Measurements from ENCODE around the gene EMC6.
"Not testable (repeated sequence)": the region's sequence is repeated elsewhere in the genome, so short reads cannot be mapped to it uniquely, and the experiment has no call there.

The EMC6 gene

DNA sequence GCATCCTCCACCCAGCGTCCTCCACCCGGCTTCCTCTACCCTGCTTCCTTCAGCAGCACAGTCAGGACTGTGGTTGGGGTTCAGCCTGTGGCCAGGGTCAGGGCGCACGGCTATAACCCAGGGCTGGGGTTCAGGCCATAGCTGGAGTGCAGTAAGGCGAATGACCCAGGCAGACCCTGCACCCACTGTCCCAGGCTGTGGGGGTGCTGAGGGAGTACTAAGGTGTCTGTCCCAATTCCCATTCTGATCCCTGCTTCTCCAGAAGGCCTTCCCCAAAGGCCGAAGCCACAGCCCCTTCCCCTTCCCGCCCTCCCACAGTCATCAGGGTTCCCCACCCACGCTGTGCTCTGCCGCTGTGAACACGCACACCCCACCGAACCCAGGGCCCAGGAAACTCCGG is 12.4 kb downstream of the EMC6 start:
- no peak for DNase-seq (ENCODE audit: low spot score)

- no peak for DNase-seq (ENCODE audit: low spot score)
Observed at GRCh38 chr17:3681565-3681964, 13.0 kb downstream of the EMC6 start.

GRCh38 chr17:3682033-3682432 is 13.4 kb downstream of the EMC6 start:
- no peak for DNase-seq (ENCODE audit: low spot score)

DNA sequence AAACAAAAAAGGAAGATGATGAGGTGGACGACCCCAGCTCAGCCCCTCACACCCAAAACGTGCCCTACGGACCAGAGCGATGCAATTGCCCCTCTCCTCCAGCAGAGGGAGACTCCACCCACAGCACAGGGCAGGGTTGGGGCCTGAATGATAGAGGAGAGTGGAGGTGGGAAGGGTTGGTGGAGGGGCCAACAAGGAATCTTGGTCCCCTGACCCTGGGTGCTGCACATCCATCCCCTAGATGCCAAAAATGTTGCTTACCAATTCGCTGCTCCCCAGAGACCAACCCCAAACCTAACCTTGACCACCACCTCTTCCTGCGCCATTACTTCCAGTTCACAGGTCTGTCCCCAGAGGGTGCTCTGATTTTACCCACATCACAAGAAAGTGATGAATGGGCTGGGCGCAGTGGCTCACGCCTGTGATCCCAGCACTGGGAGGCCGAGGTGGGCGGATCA is 14.5 kb downstream of the EMC6 start:
- DNase-seq (ENCODE audit: low spot score): peak; percentile 30

DNA sequence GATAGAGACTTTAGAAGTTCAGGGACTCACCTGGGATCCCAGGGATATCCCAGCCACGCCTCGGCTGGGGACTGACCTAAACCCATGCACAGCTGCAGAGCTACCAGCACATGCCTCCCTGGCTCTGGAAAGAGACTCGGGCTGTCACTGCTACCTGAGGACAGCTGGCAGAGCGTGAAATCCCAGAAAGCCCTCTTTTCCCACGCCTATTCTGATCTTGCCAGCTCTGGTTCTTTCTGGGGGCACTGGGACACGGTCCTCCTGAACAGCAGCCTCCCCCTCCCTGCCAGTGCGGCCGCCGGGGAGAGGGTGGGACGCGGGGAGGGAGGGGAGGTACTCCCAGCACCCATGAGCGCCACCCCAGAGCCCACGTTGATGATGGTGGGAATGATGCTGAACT is 16.6 kb downstream of the EMC6 start:
- no peak for DNase-seq (ENCODE audit: low spot score)

DNA sequence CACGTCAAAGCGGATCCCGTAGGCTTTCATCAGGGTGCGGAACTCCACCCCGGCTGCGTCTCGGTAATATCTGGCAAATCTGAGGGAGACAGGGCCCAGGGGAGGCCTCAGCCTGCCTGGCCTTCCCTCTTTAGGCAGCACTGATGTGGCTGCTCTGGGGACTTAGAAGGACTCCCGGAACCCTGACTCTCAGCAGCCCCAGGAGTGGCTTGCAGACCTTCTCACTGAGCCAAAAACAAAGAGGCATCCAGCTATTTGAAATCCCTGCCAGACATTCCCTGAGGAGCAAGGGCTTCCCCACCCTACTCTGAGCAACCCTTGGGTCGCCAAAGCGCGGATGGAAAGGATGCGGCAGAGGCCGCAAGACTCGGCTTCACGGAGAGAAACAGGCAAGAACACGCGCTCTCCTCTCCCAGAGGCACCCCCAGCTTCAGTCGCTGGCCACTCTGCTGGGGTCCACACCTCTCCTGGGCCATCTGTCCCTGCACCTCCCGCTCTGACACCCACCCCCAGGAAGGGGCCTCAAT is 19.5 kb downstream of the EMC6 start:
- no peak for DNase-seq (ENCODE audit: low spot score)

DNA sequence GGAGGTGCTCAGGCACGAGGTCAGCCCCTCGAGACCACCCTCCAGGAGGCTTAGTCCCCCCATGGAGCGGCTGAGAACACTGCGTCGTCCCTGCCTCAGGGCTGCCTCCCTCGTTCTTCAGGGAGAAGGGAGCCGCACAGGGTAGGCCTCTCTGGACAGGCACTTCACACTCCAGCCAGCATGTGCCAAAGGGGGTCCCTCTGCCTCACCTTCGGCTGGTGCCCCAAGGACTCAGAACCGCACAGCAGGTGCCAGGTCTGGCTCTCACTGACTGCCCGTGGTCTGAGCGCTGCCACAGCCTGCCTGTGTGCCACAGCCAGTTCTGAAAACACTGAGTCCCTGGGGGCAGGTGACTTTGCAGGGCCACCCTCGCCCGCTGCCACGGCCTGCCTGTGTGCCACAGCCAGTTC is 20.2 kb downstream of the EMC6 start:
- DNase-seq (ENCODE audit: low spot score): no peak

GRCh38 chr17:3689262-3690093 is 20.9 kb downstream of the EMC6 start:
- DNase-seq (ENCODE audit: low spot score): no peak

- no peak for DNase-seq (ENCODE audit: low spot score)
Observed at GRCh38 chr17:3690094-3690715, 21.6 kb downstream of the EMC6 start.

GRCh38 chr17:3691617-3692067 is 23.0 kb downstream of the EMC6 start:
- no peak for DNase-seq (ENCODE audit: low spot score)

DNA sequence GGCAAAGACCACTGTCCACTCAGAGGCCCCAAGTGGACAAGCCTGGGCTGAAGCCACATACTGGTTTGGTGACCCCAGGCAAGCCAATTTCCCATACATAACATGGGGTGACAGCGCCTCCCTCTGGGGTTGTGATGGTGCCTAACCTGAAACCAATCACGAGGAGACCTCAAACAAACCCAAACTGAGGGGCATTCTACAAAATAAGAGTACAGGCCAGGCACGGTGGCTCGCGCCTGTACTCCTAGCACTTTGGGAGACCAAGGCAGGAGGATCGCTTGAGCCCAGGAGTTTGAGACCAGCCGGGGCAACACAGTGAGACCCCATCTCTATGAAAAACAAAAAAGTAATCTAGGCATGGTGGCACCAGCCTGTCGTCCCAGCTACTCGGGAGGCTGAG is 23.7 kb downstream of the EMC6 start:
- DNase-seq (ENCODE audit: low spot score): no peak

- no peak for DNase-seq (ENCODE audit: low spot score)
Observed at GRCh38 chr17:3693141-3693540, 24.5 kb downstream of the EMC6 start.

- no peak for DNase-seq (ENCODE audit: low spot score)
Observed at GRCh38 chr17:3693829-3694231, 25.2 kb downstream of the EMC6 start.

GRCh38 chr17:3695129-3695722 is 26.6 kb downstream of the EMC6 start:
- no peak for DNase-seq (ENCODE audit: low spot score)

- DNase-seq (ENCODE audit: low spot score): no peak
Observed at GRCh38 chr17:3695723-3696411, 27.3 kb downstream of the EMC6 start, which contains the start of gene P2RX5. P2RX5 (minus strand) TSS chr17:3696155; CDS start chr17:3696005, 150 bp downstream.

GRCh38 chr17:3697103-3697476 is 28.5 kb downstream of the EMC6 start:
- no peak for DNase-seq (ENCODE audit: low spot score)

DNA sequence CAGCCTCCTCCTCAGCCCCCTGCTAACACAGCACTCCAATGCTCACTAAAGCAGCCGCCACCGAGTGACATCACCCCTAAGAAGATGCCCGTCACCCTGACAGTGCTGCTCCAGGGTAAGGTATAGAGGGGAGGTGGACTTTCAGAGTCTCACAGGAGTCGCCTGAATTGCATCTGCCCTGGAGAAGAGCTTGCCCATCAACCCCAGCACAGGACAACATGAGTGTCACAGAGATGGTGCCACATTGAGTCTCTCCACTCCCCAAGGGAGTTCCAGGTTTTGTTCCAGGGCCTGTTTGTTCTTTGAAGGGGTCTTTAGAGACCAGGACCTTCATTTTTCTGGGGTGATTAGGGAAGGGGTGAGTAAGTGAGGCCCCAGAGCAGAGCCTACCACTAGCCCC is 29.5 kb downstream of the EMC6 start:
- no peak for DNase-seq (ENCODE audit: low spot score)

- DNase-seq (ENCODE audit: low spot score): no peak
Observed at GRCh38 chr17:3699951-3700350, 31.3 kb downstream of the EMC6 start.

- DNase-seq (ENCODE audit: low spot score): not testable (repeated sequence)
Observed at GRCh38 chr17:3702041-3702539, 33.5 kb downstream of the EMC6 start.

- DNase-seq (ENCODE audit: low spot score): no peak
Observed at GRCh38 chr17:3704931-3705717, 36.5 kb downstream of the EMC6 start.

DNA sequence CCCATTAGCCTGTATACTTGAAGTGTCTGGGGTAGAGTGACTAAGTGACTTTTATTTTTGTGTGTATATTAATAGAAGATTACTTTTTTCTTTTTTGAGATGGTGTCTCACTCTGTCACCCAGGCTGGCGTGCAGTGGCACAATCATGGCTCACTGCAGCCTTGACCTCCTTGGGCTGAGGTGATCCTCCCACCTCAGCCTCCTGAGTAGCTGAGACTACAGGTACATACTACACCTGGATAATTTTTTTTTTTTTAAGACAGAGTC is 37.0 kb downstream of the EMC6 start:
- DNase-seq (ENCODE audit: low spot score): not testable (repeated sequence)

Measured in kidney capillary endothelial cell (primary cell).